Upper lobe of right lung (tissue), 1 donor: ENCODE results near the gene RBM17. TPM values are rescaled to one million over a fixed set of nuclear protein-coding genes. Genes with fewer than 3 reads are reported as not detected.
A peak's percentile ranks its signal among the peaks of the same experiment; 100 is the strongest.

Experiments
- ATAC-seq: fragments of 200-7000 bp; cut with Tn5 transposase; one replicate; pipeline ENCODE4 v1.9.1; 2020; ENCODE audit warnings: mild to moderate bottlenecking, moderate library complexity
- DNase-seq: peaks from one replicate; pipeline ENCODE4 v3.0.0-alpha.2; 2020
- H3K27ac ChIP-seq: fragments of 200-600 bp; one replicate; pipeline ENCODE4 v1.8.0; 2022
- H3K27me3 ChIP-seq: fragments of 200-600 bp; one replicate; pipeline ENCODE4 v1.8.0; 2022; ENCODE audit warnings: mild to moderate bottlenecking
- H3K36me3 ChIP-seq: fragments of 200-600 bp; one replicate; pipeline ENCODE4 v1.8.0; 2022
- H3K4me1 ChIP-seq: fragments of 200-600 bp; one replicate; pipeline ENCODE4 v1.8.0; 2022
- H3K4me3 ChIP-seq: fragments of 200-600 bp; one replicate; pipeline ENCODE4 v1.8.0; 2022; ENCODE audit warnings: mild to moderate bottlenecking
- H3K9me3 ChIP-seq: fragments of 200-600 bp; one replicate; pipeline ENCODE4 v1.8.0; 2022
- CTCF ChIP-seq: fragments of 200-600 bp; IDR thresholded peaks from one replicate; pipeline ENCODE4 v1.8.0; 2022; ENCODE audit warnings: antibody characterized with exemption
- intact Hi-C: fragments of 100-400 bp; cut with DNase I; formaldehyde crosslinking; loops from one replicate; pipeline ENCODE4 v1.11.0; 2022
- total RNA-seq: library from RNA; stranded (reverse); fragmentation: NEBNext Ultra II Directional; extraction: Animal tissue kit (Norgen Biotek cat#: 25700); gene quantifications from one replicate; pipeline ENCODE4 v1.2.1, GENCODE V29; 2021
- donor health status: DM: no; HTN: yes; CAD: no; lungs with severe emphysema.

Gene RBM17
- total RNA-seq, 1 donor from 2014 or later, result 92.5 TPM

DNA sequence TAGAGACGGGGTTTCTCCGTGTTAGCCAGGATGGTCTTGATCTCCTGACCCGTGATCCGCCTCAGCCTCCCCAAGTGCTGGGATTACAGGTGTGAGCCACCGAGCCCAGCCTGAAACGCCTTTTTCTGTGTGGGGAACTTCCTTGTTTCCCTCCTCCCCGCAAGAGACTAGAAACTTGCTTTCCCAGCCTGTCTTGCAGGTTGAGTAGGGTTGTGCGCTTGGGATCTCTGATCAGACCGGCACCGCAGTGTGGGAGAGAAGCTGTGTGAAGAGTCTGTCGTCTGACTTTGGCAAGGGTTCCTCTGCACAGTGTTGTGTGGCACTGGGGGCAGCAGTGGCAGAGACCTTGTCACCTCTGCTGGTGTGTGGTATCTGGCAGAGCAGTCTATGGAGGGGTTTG lies 28.9 kb downstream of the RBM17 start:
- no peaks in the 10 kb centered on the region for H3K9me3 ChIP-seq
- no peak for DNase-seq
- no peak overlapping the region for H3K4me3 ChIP-seq
- intact Hi-C loops, result no loop called here
- TF ChIP-seq CTCF, result no peak
- ATAC-seq, result peak; percentile 36
- no peaks in the 10 kb centered on the region for H3K27me3 ChIP-seq
- peaks cover 6% of the 10 kb centered on the region for H3K4me1 ChIP-seq
- H3K36me3 ChIP-seq, result peaks cover 41% of the 10 kb centered on the region
- H3K27ac ChIP-seq, result no peak overlapping the region

DNA sequence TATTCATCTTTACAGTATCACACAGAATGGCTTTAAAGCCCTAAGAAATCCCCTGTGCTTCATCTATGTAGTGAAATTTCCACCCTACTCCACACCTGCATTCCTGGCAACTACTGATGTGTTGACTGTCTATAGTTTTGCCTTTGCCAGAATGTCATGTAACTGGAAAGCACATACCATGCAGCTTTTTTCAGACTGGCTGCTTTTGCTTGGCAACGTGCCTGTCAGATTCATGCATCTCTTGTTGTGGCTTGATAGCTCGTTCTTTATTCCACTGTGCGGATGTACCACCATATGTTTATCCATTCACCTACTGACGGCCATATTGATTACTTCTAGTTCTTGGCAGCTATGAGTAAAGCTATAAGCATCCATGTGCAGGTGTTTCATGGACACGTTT lies 30.6 kb downstream of the RBM17 start:
- Histone ChIP-seq H3K9me3 (no peaks in the 10 kb centered on the region), H3K4me1 (peaks cover 6% of the 10 kb centered on the region), H3K36me3 (peaks cover 24% of the 10 kb centered on the region), H3K27ac (no peak overlapping the region), H3K4me3 (no peak overlapping the region), H3K27me3 (no peaks in the 10 kb centered on the region)
- intact Hi-C loops, result no loop called here
- no peak for ATAC-seq
- no peak for TF ChIP-seq CTCF
- DNase-seq, result no peak

- peaks cover 18% of the 10 kb centered on the region for H3K36me3 ChIP-seq
- intact Hi-C loops, result no loop called here
- no peak overlapping the region for H3K27ac ChIP-seq
- peaks cover 6% of the 10 kb centered on the region for H3K4me1 ChIP-seq
- H3K27me3 ChIP-seq, result no peaks in the 10 kb centered on the region
- H3K4me3 ChIP-seq, result no peak overlapping the region
- ATAC-seq, result peak; percentile 36
- TF ChIP-seq CTCF, result no peak
- DNase-seq, result no peak
- no peaks in the 10 kb centered on the region for H3K9me3 ChIP-seq
Measured at GRCh38 chr10:6119962-6120361, 31.1 kb downstream of the RBM17 start.

- TF ChIP-seq CTCF, result no peak
- Histone ChIP-seq H3K36me3 (peaks cover 11% of the 10 kb centered on the region), H3K9me3 (no peaks in the 10 kb centered on the region), H3K4me3 (no peak overlapping the region), H3K27ac (no peak overlapping the region), H3K27me3 (no peaks in the 10 kb centered on the region), H3K4me1 (peaks cover 6% of the 10 kb centered on the region)
- no peak for DNase-seq
- no peak for ATAC-seq
- intact Hi-C loops, result no loop called here
Measured at GRCh38 chr10:6120691-6121090, 31.9 kb downstream of the RBM17 start.

DNA sequence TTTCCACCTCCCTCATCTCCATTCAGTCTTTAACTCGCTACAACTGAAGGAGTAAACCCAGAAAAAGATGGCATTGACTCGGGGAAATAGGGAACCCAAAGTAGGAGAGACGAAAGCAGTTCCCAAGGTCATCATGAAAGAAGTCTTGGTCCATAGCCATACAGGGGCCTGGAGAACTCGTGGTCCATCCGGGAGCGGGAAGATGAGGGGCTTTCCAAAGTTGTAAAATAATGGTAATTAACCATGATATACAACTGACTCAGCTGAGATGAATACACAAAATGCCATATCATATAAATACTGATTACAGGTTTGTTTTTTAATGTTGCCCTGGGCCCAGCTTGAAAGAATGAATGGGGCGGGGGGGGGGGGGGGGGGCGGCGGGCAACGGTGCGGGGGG lies 32.3 kb downstream of the RBM17 start:
- TF ChIP-seq CTCF, result no peak
- intact Hi-C loops, result no loop called here
- no peak overlapping the region for H3K4me3 ChIP-seq
- H3K9me3 ChIP-seq, result no peaks in the 10 kb centered on the region
- H3K4me1 ChIP-seq, result peaks cover 6% of the 10 kb centered on the region
- no peaks in the 10 kb centered on the region for H3K27me3 ChIP-seq
- H3K27ac ChIP-seq, result no peak overlapping the region
- no peak for ATAC-seq
- DNase-seq, result no peak
- peaks cover 7% of the 10 kb centered on the region for H3K36me3 ChIP-seq

GRCh38 chr10:6123532-6123931 lies 34.7 kb downstream of the RBM17 start:
- ATAC-seq (peak; percentile 46), DNase-seq (no peak)
- intact Hi-C loops, result no loop called here
- no peaks in the 10 kb centered on the region for H3K36me3 ChIP-seq
- H3K27me3 ChIP-seq, result no peaks in the 10 kb centered on the region
- no peak overlapping the region for H3K27ac ChIP-seq
- H3K4me3 ChIP-seq, result no peak overlapping the region
- H3K9me3 ChIP-seq, result no peaks in the 10 kb centered on the region
- no peak for TF ChIP-seq CTCF
- H3K4me1 ChIP-seq, result peaks cover 12% of the 10 kb centered on the region
